Coronary artery (tissue), 2 donors: ENCODE measurements around the gene RCBTB1.
"Not testable (repeated sequence)": the region's sequence is repeated elsewhere in the genome, so short reads cannot be mapped to it uniquely, and the experiment has no call there.

Experiments
- DNase-seq: peaks from one replicate; pipeline ENCODE4 v3.0.0-alpha.2; 2017; ENCODE audit warnings: low spot score
- H3K27ac ChIP-seq, 2 donors: fragments of 200-600 bp; sonication (generic); one replicate each; pipeline ENCODE4 v1.5.1; 2016 to 2019
- H3K4me3 ChIP-seq: fragments of 200-600 bp; sonication (generic); 2 replicates; pipeline ENCODE4 v1.5.1; 2016; ENCODE audit warnings: mild to moderate bottlenecking, moderate library complexity
- CTCF ChIP-seq: fragments of 200-600 bp; sonication (generic); IDR thresholded peaks from one replicate; pipeline ENCODE4 v1.5.1; 2019; ENCODE audit warnings: antibody characterized with exemption

RCBTB1 gene

GRCh38 chr13:49615836-49616675, 30.7 kb upstream of the RCBTB1 start:
- no peak for DNase-seq
- TF ChIP-seq CTCF = no peak
- Histone ChIP-seq H3K27ac (peak overlapping the region in 1 of 2 donors; percentile 19), H3K4me3 (no peak overlapping the region)

GRCh38 chr13:49612042-49612441, 26.7 kb upstream of the RCBTB1 start:
- H3K4me3 ChIP-seq, H3K27ac ChIP-seq, DNase-seq: not testable (repeated sequence)

GRCh38 chr13:49610176-49610575, 24.8 kb upstream of the RCBTB1 start:
- H3K4me3 ChIP-seq = no peak overlapping the region
- no peak for TF ChIP-seq CTCF
- no peak overlapping the region for H3K27ac ChIP-seq
- no peak for DNase-seq

- Histone ChIP-seq H3K27ac (no peak overlapping the region), H3K4me3 (no peak overlapping the region)
- no peak for TF ChIP-seq CTCF
- DNase-seq = no peak
These were observed 23.4 kb upstream of the RCBTB1 start for GRCh38 chr13:49608651-49609331.

GRCh38 chr13:49607761-49608160, 22.4 kb upstream of the RCBTB1 start:
- DNase-seq = no peak
- Histone ChIP-seq H3K4me3 (no peak overlapping the region), H3K27ac (no peak overlapping the region)
- no peak for TF ChIP-seq CTCF

GRCh38 chr13:49606747-49607648, 21.6 kb upstream of the RCBTB1 start:
- TF ChIP-seq CTCF = peak; percentile 58
- peak; percentile 86 for DNase-seq
- H3K4me3 ChIP-seq = peak overlapping the region; percentile 52
- H3K27ac ChIP-seq = no peak overlapping the region

- H3K4me3 ChIP-seq = no peak overlapping the region
- no peak for TF ChIP-seq CTCF
These were observed 19.2 kb upstream of the RCBTB1 start for GRCh38 chr13:49604570-49604969.

GRCh38 chr13:49602615-49603014, 17.3 kb upstream of the RCBTB1 start:
- H3K4me3 ChIP-seq, DNase-seq, H3K27ac ChIP-seq: not testable (repeated sequence)

More at GRCh38 chr13:49604570-49604969, 19.2 kb upstream of the RCBTB1 start:
- H3K27ac ChIP-seq = no peak overlapping the region
- DNase-seq = no peak
